ENCODE data around the gene KCND3.

The KCND3 gene

DNA sequence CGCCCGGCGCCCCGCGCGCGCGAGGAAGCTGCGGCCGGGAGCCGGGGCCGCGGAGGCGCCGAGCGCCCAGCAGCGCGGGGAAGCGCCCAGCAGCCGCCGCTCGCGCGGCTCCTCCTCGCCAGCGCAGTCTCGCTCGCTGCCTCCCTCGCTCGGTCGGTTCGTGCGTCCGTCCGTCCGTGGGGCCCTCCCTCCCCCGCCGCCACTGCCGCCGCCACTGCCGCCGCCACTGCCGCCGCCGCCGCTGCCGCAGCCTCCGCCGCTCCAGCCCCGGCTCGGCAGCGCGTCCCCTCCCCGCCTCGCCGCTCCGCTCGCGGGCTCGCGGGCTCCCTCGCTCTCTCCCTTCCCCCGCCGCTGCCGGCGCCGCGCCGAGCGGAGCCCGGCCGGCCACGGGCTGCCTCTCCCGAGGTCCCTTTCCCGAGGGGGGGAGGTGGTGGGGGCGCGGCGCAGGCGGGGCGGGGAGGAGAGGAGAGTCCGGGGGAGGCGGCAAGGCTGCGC, at the start of gene KCND3:
Gene KCND3, minus strand, starts transcription at position 138 of the 495 bp plus-strand sequence.
- DNase-seq (ENCODE audit: low read depth in 2 of 2) = no peak

GRCh38 chr1:112034277-112034676, 44.8 kb upstream of the KCND3 start:
- no peak for DNase-seq (ENCODE audit: low read depth in 2 of 2)

DNA sequence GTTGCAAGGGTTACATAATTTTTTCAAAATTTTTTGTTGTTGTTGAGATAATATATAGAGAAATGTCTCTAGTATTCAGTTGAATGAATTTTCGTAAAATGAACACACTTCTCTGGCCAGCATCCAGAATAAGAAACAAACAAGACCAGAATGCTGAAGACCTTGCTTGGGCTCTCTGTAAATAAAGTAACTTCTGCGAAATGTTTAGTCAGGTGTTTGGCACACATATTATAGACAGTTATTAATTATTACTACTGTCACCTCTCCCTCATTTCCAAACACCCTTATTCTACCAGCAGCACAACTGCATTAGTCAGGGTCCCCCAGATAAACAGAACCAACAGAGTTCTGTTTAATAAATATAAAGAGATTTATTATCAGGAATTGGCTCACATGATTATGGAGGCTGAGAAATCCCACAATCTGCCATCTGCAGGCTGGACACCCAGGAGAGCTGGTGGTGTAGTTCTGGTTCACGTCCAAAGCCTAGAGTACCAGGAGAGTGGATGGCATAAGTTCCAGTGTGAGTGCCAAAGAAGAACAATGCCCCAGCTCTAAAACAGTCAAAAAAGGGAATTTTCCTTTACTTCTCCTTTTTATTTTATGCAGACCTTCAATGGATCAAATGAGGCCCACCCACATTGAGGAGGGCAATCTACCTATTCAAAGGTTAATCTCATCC, 44.1 kb upstream of the KCND3 start:
- no peak for DNase-seq (ENCODE audit: low read depth in 2 of 2)

DNA sequence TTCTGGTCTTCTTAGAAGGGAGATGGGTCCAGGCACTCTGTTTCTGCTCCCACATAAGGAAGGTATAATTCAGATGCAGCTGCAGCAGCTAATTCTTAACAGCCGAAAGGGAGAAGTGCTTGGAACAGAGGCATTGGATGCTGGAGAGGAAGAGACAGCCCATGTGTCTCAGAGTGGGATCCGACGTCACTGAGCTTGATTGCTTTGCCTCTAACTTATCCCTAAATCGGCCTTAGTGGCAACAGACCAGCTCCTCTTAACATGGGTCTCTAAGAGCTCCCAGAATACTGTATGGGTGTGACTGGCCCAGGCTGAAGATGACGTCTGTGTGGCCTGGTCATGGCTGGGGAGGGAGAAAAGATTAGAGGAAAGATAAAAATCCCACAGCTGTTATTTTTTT, 40.7 kb upstream of the KCND3 start:
- no peak for DNase-seq (ENCODE audit: low read depth in 2 of 2)

GRCh38 chr1:112027696-112028095, 38.2 kb upstream of the KCND3 start:
- DNase-seq (ENCODE audit: low read depth in 2 of 2) = no peak

GRCh38 chr1:112026501-112026900, 37.0 kb upstream of the KCND3 start:
- no peak for DNase-seq (ENCODE audit: low read depth in 2 of 2)

DNA sequence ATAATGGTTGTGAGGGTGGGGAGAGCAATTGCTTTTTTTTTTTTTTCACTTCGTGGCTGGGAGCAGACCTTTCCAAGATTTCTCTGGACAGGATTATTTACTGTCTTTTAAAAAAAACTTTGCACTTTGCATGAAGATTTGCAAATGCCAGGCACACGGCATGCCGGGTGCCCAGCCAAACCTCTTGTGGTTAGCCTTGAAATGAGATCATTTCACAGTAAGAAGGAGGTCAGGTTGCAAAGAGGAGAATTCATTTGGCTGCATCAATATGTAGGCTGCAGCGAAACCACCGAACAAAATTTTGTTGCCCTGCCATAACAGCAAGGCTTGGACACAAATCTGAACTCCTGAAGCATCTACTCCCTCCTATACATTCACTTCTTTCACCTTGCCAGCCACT, 36.5 kb upstream of the KCND3 start:
- no peak for DNase-seq (ENCODE audit: low read depth in 2 of 2)

DNA sequence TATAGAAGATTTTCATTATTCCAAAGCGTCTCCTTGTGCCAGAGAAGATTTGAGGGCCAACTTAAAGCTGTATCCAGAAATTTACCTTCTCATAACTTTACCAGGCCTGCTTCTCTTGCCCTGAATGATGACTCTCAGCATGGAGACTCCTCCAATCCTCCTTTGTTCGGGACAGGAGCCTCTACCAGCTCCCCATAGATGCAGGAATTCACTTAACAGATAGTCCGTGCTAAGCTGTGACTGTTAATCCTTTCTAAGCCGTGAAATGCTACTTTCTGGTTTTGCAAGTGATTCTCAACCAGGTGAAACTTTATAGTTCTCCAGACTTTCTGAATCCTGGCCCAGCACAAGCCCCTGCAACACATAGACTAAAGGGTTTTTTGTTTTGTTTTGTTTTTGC, 31.8 kb upstream of the KCND3 start:
- DNase-seq (ENCODE audit: low read depth in 2 of 2) = no peak

DNA sequence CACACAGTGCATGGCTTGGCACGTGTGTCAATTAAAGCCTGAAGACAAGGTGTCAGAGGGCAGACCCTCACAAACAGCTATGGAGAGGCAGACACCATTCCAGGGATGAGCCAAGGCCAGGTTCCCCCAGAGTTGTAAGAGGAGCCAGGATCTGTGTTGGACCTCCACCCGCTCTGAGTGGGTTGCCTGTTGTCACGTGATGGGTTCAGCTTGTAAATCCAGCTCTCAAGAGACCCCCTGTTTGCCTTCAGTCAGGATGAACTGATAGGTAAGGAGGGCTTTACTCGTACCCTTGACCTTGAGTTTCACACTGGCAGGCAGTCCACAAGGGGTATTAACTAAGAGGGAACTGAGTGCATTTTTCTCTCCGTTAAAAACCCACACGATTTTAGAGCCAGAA, 27.7 kb upstream of the KCND3 start:
- no peak for DNase-seq (ENCODE audit: low read depth in 2 of 2)

DNA sequence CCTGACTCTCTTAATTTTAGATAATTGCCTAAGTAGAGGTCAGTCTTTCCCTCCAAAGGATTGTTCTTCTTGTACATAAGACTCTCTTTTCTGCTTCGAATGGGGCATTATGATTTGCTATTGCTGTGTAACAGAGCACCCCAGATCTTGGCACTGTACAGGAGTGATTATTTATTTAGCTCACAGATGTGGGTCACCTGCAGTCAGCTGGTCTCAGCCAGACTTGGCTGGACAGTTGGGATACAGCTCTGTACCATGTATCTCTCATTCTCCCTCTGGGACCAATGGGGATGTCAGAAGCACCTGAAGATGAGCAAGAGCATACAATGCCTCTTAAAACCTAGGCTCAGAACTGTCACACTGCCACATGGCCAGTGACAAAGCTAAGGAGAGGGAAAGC, 23.4 kb upstream of the KCND3 start:
- DNase-seq (ENCODE audit: low read depth in 2 of 2) = no peak

- no peak for DNase-seq (ENCODE audit: low read depth in 2 of 2)
Measured at GRCh38 chr1:112011202-112011601, 21.7 kb upstream of the KCND3 start.

DNA sequence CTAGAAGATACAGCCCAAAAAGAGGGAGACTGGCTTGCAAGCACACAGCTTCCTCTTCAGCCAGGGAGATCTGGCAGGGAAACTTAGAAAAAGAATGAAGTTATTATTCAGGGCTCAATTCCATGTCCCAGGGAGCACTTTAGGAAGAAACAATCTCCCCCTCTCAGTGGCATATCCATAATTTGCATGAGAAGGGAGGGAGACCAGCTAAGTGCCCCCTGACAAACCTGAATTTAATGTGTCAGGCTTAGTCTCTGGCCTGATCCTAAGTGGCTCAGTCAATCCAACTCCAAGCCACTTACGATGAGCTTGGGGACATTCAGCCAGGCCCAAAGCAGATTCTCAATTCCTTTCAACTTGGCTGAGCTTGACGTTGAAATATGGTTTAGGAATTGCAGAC, 17.7 kb upstream of the KCND3 start:
- DNase-seq (ENCODE audit: low read depth in 2 of 2) = no peak

GRCh38 chr1:112006416-112007025, 17.1 kb upstream of the KCND3 start:
- no peak for DNase-seq (ENCODE audit: low read depth in 2 of 2)

DNA sequence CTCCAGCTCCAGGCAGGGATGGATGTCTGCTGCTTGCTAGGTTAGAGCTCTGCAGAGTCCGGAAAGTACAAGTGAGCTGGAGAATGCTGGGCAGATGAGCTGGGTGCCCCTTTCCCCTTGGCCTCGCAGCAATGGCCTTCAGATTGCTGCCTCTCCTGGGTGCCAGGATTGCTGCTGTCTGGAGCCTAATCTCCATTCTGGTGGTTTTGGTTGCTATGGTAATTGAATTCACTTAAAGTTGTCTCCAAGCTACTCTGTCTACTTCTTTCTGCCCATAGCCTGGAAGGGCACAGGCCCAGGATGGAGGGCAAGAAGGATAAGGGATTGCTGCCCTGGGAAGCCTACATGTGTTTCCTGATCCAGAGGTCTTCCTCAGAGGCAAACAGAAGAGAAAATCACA, 14.6 kb upstream of the KCND3 start:
- no peak for DNase-seq (ENCODE audit: low read depth in 2 of 2)

- no peak for DNase-seq (ENCODE audit: low read depth in 2 of 2)
Measured at GRCh38 chr1:112002514-112002913, 13.0 kb upstream of the KCND3 start.

GRCh38 chr1:112001436-112001835, 12.0 kb upstream of the KCND3 start:
- no peak for DNase-seq (ENCODE audit: low read depth in 2 of 2)

- DNase-seq (ENCODE audit: low read depth in 2 of 2) = no peak
Measured at GRCh38 chr1:112000048-112000447, 10.6 kb upstream of the KCND3 start.

DNA sequence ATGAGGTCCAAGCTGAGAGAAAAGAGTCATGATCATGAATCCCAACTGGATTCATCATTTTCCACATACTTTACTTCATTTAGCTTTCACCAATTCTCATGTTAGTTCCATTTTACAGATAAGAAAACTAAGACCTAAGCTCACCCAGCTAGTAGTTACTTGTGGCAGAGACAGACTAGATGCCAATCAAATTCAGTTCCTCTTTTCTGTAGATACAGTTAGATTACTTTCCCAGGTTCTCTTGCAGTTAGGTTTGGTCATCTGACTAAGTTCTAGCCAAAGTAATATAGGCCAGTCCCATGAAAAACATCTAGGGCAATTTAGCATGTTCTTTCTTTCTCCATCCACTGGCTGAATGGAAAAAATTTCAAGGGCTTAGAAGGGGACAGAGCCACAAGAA, 8.9 kb upstream of the KCND3 start:
- no peak for DNase-seq (ENCODE audit: low read depth in 2 of 2)

DNA sequence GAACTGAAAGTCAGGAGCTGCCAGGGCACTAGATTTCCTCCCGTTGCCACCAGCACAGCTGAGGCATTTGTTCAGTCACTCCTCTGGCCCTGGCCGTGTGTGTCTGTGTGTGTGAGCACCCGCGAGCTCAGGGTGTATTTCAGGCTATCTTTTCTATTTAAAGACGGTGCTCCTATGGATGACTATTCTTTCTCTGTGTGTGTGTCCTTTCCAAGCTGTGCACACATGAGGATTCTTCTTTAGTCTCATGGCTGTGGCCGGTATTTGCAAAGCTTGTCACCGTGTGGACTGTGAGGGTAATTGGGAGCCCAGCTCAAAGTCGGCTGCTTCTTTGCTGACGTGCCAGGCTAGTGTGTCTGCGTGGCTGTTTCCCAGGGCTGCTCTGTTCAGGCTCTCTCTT, 3.0 kb upstream of the KCND3 start:
- DNase-seq (ENCODE audit: low read depth in 2 of 2) = no peak

DNA sequence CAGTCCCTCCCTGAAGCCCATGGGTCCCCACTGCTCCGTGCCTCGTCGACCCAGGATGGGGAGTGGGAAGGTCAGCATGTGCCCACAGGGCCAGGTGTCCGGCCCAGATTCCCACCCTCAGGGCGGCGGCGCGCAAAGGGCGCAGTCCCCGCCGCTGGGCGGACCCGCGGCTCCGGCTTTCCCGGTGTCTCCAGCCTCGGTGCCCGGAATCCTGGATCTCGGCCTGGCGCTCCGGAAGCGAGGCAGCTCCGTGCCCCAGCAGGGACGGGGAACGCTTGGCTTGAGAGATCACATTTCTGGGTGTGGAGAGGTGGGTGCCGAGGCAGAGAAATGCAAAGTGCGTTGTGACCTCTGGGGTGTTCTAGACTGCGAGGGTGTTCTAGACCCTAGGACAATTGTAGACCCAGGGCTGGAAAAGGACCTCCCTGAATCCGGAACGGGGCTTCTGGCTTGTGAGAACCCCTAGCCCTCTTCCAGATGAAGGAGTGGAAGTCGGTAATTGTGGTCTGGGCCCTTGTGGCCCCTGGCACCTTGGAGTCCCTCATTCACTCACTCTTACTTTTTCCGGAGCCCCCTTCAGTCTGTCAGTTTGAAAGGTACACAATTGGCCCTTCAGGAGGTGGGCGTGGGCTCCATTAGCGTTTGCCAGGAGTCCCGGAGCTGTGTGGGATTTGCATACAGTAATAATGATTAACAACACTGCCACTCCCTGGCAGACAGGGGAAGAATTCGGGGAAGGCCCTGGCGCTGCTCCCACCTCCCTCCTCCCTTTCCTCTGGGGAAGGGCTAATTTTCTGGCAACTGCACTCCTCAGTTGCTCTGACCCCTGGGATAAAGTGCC, 1.6 kb upstream of the KCND3 start:
- no peak for DNase-seq (ENCODE audit: low read depth in 2 of 2)

GRCh38 chr1:111990026-111990877, 784 bp upstream of the KCND3 start:
- no peak for DNase-seq (ENCODE audit: low read depth in 2 of 2)
